Measurements from ENCODE around the gene SURF4.

The SURF4 gene

DNA sequence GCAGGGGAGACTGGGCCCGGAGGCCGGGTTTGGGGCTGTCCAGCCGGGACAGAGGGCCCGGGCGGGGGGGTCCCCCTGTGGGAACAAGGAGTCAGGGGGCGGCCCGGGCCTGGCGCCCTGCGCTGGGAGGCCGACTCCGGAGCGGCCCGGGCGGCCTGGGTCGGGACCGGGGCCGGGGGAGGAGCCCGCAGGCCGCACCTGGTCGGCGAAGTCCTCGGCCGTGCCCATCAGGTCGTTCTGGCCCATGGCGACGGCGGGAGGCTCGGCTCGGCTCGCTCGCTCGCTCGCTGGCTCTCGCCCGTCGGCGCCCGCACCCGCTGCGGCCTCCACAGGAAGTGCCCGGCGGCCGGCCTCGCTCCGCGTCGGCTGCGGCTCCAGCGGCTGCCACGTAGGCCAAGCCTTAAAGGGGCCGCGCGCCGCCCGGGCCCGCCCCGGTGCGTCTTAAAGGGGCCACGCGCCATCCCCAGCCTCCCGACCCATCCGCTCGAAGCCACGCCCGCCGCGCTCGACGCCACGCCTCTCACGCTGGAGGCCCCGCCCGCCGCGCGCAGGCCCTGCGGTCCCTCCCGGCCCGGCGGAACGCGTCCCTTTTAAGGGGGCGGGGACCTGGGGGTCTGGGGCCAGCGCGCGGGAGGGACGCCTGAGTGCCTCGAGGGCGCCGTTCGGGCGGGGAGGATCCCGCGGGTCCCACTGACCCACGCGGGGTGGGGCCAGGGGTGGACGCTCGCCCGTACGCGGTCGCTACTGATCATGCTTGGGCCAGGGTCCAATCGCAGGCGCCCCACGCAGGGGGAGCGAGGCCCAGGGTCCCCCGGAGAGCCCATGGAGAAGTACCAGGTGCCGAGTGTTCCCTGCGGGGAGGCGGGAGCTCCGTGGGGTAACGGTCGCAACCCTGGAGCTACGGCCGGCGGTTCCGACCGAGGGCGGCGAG is at the start of gene SURF4, which contains the start of gene STKLD1:
Gene SURF4, minus strand, starts transcription at position 337 of the 931 bp plus-strand sequence. Its CDS starts 91 bp downstream, at position 246.
Gene STKLD1, plus strand, starts transcription at position 643 of the 931 bp plus-strand sequence. Its CDS starts 108 bp downstream, at position 751.
- peak; percentile 95 for DNase-seq (ENCODE audit: low spot score)

DNA sequence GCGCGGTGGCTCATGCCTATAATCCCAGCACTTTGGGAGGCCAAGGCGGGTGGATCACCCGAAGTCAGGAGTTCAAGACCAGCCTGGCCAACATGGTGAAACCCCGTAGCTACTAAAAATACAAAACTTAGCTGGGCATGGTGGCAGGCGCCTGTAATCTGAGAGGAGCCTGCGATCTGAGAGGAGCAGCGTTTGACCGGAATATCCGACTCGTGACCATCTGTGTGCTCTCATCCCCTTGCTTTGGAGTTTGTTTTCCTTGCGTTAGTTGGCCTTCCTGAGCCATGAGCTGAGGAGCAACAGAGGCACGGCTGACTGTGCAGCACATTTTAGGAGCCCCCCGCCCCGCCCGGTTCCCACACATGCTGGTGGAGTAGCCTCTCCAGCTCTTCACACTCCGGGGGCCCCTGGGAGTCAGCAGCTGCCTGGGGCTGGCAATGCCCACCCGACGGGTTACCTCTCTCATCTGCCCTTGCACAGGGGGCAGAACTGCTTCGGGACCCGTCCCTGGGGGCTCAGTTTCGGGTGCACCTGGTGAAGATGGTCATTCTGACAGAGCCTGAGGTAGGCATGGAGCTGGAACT is 49.3 kb upstream of the SURF4 start:
- no peak for DNase-seq (ENCODE audit: low spot score)

DNA sequence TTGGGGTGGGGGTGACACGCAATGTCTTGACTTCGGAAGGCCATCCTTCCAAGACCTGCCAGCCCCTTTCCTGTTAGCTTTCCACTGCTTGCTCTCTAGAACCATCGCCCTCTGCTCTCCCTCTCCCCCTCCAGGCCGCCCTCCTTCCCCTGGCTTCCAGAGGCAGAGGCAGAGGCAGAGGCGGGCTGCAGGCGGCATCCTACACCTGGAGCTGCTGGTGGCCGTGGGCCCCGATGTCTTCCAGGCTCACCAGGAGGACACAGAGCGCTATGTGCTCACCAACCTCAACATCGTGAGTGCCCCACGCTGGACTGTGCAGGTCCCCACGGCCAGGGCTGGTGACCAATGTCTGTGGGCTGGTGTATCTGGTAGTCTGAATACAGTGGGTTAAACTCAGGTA is 48.3 kb upstream of the SURF4 start:
- DNase-seq (ENCODE audit: low spot score), result no peak

DNA sequence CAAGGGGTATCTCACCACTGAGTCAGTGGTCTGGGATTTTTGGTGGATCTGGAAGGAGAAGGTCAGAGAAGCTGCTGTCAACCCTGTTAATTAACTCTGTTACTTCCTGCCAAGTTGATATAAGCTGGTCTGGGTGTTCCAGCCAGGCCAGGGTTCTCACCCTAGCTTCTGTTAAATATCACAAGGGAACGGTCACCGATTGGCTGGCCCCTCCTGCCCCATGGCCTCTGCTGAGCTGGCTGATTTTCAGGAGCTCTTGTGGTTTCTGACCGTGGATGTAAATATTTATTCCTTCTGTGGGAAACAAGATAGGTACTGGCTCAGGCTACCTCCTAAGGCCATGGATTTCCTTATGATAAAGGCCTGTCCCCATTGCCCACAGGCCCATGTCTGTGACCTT is 47.4 kb upstream of the SURF4 start:
- DNase-seq (ENCODE audit: low spot score), result no peak

- DNase-seq (ENCODE audit: low spot score), result peak; percentile 60
Measured at GRCh38 chr9:133421615-133422542, 46.0 kb upstream of the SURF4 start, which contains the start of gene ADAMTS13. Gene ADAMTS13 (plus strand): TSS chr9:133422367. CDS start chr9:133422444, 77 bp downstream.

DNA sequence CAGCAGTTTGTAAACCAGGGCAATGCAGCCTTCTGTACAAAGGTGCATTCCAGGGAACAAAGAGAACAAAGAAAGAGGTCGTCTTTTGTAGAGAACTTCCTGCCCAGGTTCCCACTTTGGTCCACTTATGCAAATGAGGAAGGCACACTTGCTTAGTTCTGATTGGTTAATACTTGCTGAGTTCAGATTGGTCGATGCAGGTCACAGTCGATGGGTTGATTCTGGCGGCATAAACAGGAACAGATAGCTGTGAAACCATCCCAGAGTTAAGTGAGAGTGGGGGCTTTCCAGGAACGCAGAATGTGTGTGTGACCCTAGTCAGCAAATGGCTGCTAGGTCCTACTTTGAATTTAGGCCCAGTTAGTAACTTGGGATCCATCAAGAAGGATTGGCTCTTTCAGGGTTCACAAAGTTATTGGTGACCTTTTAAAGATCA is 44.5 kb upstream of the SURF4 start:
- DNase-seq (ENCODE audit: low spot score), result peak; percentile 29

DNA sequence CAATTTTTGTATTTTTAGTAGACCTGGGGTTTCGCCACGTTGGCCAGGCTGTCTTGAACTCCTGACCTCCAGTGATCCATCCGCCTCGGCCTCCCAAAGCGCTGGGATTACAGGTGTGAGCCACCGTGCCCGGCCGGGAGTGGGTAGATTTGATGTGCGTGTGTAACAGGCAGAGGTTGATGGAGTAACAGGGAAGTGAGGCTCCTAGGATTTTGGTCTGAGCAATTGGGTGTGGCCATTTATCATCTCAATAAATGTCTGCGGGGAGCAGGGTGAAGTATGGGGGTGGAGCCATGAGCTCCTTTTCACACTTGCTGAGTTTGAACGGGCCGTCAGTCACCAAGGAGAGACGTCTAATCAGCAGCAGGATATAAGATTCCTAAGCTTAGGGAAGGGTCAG is 43.1 kb upstream of the SURF4 start:
- DNase-seq (ENCODE audit: low spot score), result no peak

- DNase-seq (ENCODE audit: low spot score), result peak; percentile 95
Measured at GRCh38 chr9:133417541-133418461, 41.9 kb upstream of the SURF4 start, which contains the start of gene REXO4. Gene REXO4 (minus strand): TSS chr9:133418010. CDS start chr9:133417844, 166 bp downstream.

- DNase-seq (ENCODE audit: low spot score), result no peak
Measured at GRCh38 chr9:133415170-133415569, 39.3 kb upstream of the SURF4 start.

DNA sequence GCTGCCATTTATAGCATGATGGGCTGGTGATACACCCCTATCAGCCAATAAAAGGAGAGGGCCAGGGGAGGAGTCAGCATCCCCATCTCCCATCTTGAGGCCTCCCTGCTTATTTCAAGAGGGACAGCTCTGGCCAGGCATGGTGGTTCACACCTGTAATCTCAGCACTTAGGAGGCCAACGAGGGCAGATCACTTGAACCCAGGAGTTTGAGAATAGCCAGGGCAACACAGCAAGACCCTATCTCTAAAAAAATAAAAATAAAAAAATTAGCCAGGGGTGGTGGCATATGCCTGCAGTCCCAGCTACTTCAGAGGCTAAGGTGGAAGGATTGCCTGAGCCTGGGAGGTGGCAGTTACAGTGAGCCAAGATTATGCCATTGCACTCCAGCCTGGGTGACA is 32.2 kb upstream of the SURF4 start:
- DNase-seq (ENCODE audit: low spot score), result no peak

DNA sequence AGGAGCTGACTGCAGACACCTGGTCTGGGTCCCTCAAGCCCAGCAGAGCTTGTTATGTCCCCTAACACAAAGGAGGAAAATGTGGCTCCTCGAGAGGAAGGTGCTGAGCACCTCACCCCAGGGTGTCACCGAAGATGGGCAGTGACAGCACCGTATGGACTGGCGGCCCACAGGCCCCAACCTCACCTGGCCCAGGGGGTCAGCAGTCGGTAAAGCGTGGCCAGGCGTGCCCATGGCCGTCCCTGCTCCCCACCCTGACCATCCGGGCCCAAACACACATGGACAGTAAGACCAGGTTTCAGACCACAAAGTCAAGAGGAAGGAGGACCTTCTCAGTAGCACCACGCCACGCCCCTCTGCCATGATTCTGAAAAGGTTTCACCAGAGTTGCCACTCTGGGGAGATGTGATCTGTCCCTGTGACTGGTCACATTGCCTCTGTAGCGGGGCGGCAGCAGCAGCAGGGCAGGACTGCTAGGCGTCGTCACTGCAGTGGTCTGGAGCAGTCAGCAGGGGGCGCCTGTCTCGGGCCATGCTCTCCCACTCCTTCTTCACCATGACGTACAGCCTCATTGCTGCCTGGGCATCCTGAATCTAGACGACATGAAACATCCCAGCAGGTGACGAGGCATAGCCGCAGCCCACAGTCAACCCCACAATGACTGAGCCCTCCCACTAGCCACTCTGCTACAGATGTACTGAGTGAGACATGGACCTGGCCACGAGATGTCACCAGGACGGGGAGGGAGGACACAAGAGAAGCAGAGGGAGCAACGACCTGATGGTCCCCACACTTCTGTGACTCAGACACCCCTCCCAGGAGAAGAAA is 30.8 kb upstream of the SURF4 start:
- DNase-seq (ENCODE audit: low spot score), result peak; percentile 87

GRCh38 chr9:133405508-133406438 is 29.9 kb upstream of the SURF4 start:
- DNase-seq (ENCODE audit: low spot score), result no peak

GRCh38 chr9:133404454-133405002 is 28.7 kb upstream of the SURF4 start:
- DNase-seq (ENCODE audit: low spot score), result no peak

GRCh38 chr9:133403766-133404453 is 28.1 kb upstream of the SURF4 start:
- DNase-seq (ENCODE audit: low spot score), result peak; percentile 53

- DNase-seq (ENCODE audit: low spot score), result no peak
Measured at GRCh38 chr9:133402689-133403088, 26.8 kb upstream of the SURF4 start.

- DNase-seq (ENCODE audit: low spot score), result no peak
Measured at GRCh38 chr9:133401588-133401987, 25.7 kb upstream of the SURF4 start.

- no peak for DNase-seq (ENCODE audit: low spot score)
Measured at GRCh38 chr9:133400292-133400691, 24.4 kb upstream of the SURF4 start.

DNA sequence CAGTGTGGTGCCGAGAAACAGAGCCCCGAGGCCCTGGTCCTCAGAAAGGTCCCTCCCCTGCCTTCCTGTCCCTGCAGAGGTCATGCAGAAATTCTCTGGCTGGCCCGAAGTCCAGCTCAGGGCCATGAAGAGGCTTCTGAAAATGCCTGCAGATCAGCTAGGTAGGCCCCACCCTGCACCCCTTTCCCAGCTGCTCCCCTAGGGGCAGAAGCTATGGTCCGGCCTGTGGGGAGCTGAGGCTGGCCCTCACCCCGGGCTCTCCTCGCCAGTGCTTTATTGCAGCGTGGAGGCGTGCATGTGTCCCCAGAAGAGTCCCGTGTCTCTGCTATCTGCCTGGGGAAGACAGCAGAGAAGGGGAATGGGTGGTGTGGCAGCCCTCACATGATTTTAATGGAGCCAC is 22.0 kb upstream of the SURF4 start:
- no peak for DNase-seq (ENCODE audit: low spot score)

Measured in activated CD4-positive, alpha-beta T cell treated with anti-CD3 and anti-CD28 coated beads, Interleukin-2, Interleukin-4, amounts not matched to agents 100 ng/mL and 50 ng/mL, durations not matched to agents 16 hours and 8 hours (primary cell).